ENCODE data around the gene PM20D1. TPM values are rescaled to one million over a fixed set of nuclear protein-coding genes. Genes with fewer than 3 reads are reported as not detected.

The PM20D1 gene
- polyA plus RNA-seq, 1 experiment = not detected

DNA sequence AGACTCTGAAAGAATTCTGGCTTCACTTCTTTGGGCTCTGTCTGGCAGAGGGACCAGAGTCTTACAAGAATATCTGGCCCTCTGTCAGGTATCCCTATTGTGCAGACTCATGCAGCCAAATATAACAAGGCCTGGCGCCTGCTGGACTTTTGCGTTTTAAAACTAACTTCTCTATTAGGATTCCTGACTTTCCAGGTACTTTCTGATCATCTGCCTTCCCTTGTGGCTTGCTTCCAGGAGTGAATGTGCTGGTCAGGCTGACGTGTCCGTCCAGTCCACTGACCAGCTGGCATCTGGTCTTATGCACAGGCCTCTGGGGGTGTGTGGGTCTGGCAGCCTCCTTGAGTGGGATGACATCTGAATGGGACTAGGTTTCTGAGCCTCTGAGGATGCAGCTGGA lies 66.0 kb downstream of the PM20D1 start:
- POLR2A ChIA-PET = no interaction called here

GRCh38 chr1:205783433-205783795 lies 66.5 kb downstream of the PM20D1 start:
- no peak for DNase-seq (ENCODE audit: low read depth)
- Histone ChIP-seq H3K36me3 (ENCODE audit: control insufficient read depth, insufficient read depth, low read length) (no peaks in the 10 kb centered on the region), H3K27me3 (ENCODE audit: control insufficient read depth, insufficient read depth, low read length) (no peaks in the 10 kb centered on the region), H3K4me3 (ENCODE audit: low read depth, low read length) (no peak overlapping the region)
- POLR2A ChIA-PET = no interaction called here
- no peak for TF ChIP-seq CTCF (IDR thresholded peaks at IDR 0.05; ENCODE audit: insufficient read depth, low read depth, low read length)
- CTCF ChIA-PET = interaction anchor here (1.8 to 2.4 kb wide), 2 partner anchors 8 to 125 kb away, joined by 10 to 19 read pairs; no protein-coding TSS in a partner anchor

More for the DNA sequence above, 66.0 kb downstream of the PM20D1 start:
- H3K4me3 ChIP-seq (ENCODE audit: low read depth, low read length) = no peak overlapping the region
- no peak for TF ChIP-seq CTCF (IDR thresholded peaks at IDR 0.05; ENCODE audit: insufficient read depth, low read depth, low read length)
- H3K27me3 ChIP-seq (ENCODE audit: control insufficient read depth, insufficient read depth, low read length) = no peaks in the 10 kb centered on the region
- DNase-seq (ENCODE audit: low read depth) = no peak
- H3K36me3 ChIP-seq (ENCODE audit: control insufficient read depth, insufficient read depth, low read length) = no peaks in the 10 kb centered on the region
- CTCF ChIA-PET = no interaction called here

- no peaks in the 10 kb centered on the region for H3K36me3 ChIP-seq (ENCODE audit: control insufficient read depth, insufficient read depth, low read length)
- no peak for DNase-seq (ENCODE audit: low read depth)
- TF ChIP-seq CTCF (IDR thresholded peaks at IDR 0.05; ENCODE audit: insufficient read depth, low read depth, low read length) = no peak
- H3K27me3 ChIP-seq (ENCODE audit: control insufficient read depth, insufficient read depth, low read length) = no peaks in the 10 kb centered on the region
- CTCF ChIA-PET = interaction anchor here (0.8 to 2.4 kb wide), 4 partner anchors 9 to 194 kb away, joined by 3 to 19 read pairs (median 6); no protein-coding TSS in a partner anchor
- no peak overlapping the region for H3K4me3 ChIP-seq (ENCODE audit: low read depth, low read length)
- POLR2A ChIA-PET = no interaction called here
These were observed 67.1 kb downstream of the PM20D1 start for GRCh38 chr1:205782627-205783432.

DNA sequence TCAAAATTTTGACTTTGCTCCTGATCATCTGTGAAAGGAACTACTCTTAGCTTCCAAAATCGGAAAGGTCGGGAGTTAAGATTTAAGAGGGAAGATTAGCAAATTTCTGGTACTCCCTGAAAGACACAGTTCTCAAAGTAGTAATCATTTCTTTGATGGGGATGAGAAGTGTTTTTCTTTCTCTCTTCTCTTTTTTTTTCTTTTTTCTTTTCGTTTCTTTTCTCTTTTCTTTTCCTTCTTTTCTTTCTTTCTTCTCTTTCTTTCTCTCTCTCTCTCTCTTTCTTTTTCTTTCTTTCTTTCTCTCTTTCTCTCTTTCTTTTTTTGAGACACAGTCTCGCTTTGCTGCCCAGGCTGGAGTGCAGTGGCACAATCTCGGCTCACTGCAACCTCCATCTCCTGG lies 69.6 kb downstream of the PM20D1 start:
- no peaks in the 10 kb centered on the region for H3K27me3 ChIP-seq (ENCODE audit: control insufficient read depth, insufficient read depth, low read length)
- no peak overlapping the region for H3K4me3 ChIP-seq (ENCODE audit: low read depth, low read length)
- TF ChIP-seq CTCF (IDR thresholded peaks at IDR 0.05; ENCODE audit: insufficient read depth, low read depth, low read length) = no peak
- CTCF ChIA-PET = interaction anchor here (1.0 to 1.3 kb wide), 2 partner anchors 12 to 198 kb away, joined by 3 read pairs; no protein-coding TSS in a partner anchor
- POLR2A ChIA-PET = no interaction called here
- H3K36me3 ChIP-seq (ENCODE audit: control insufficient read depth, insufficient read depth, low read length) = no peaks in the 10 kb centered on the region
- DNase-seq (ENCODE audit: low read depth) = no peak

Other genes starting within 250 kb of the PM20D1 start
- gene ELK4, start 218.1 kb downstream of the PM20D1 start, polyA plus RNA-seq (2011; rRNA removed) = 3.4 and 5.7 TPM in 2 replicates
- gene SLC45A3, start 169.6 kb downstream of the PM20D1 start, polyA plus RNA-seq (2011; rRNA removed) = 0.70 and 0.91 TPM in 2 replicates
- gene NUCKS1, start 100.0 kb downstream of the PM20D1 start, polyA plus RNA-seq (2011; rRNA removed) = 33.3 and 78.8 TPM in 2 replicates
- gene RAB29, start 74.7 kb downstream of the PM20D1 start, polyA plus RNA-seq (2011; rRNA removed) = 12.1 and 13.4 TPM in 2 replicates
- gene SLC41A1, start 36.9 kb downstream of the PM20D1 start, polyA plus RNA-seq (2011; rRNA removed) = 29.2 and 29.4 TPM in 2 replicates
- gene SLC26A9, start 93.3 kb upstream of the PM20D1 start, polyA plus RNA-seq (2011; rRNA removed) = not detected in 2 replicates
- gene RAB7B, start 153.3 kb upstream of the PM20D1 start, polyA plus RNA-seq (2011; rRNA removed) = 9.1 and 11.3 TPM in 2 replicates
- gene CTSE, start 173.8 kb upstream of the PM20D1 start, polyA plus RNA-seq (2011; rRNA removed) = not detected in 2 replicates
- gene RHEX, start 203.0 kb upstream of the PM20D1 start, polyA plus RNA-seq (2011; rRNA removed) = not detected in 2 replicates